NCI-H2081 (cell line): ENCODE data around the gene COX7A1.

ENCODE experiments used
- DNase-seq, 2 experiments: peaks; one replicate each; lab custom pipeline; 2025; lab: John Stamatoyannopoulos, UW

Gene COX7A1

DNA sequence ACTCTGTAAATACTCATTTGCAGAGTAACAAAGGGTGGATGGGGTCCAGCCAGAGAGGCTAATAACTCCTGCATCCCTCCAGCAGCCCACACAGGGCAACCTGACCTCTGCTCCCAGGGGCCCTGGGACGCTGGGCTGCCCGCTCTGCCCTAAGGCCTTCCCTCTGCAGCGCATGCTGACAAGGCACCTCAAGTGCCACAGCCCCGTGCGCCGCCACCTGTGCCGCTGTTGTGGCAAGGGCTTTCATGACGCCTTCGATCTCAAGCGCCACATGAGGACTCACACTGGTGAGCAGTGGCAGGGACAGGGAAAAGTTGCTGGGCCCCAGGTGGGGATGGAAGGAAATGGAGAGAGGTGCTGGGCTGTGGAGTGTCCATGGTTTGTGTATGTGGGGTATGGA is 39.6 kb downstream of the COX7A1 start:
- DNase-seq, result no peak

DNA sequence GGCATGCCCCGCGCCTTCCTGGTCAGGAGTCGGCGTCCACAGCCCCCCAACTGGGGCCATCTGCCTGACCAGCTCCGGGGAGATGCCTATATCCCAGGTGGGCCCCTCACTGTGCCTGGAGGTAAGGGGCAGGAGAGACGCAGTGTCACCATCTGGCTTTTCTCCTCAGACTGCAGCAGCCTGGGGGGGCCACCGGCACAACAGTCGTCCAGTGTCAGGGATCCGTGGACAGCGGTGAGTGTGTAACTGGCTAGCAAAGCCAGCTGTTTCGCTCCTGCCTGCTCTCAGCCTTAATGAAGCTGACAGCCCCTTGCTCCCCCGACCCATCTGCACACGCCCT is 41.1 kb downstream of the COX7A1 start:
- no peak for DNase-seq

DNA sequence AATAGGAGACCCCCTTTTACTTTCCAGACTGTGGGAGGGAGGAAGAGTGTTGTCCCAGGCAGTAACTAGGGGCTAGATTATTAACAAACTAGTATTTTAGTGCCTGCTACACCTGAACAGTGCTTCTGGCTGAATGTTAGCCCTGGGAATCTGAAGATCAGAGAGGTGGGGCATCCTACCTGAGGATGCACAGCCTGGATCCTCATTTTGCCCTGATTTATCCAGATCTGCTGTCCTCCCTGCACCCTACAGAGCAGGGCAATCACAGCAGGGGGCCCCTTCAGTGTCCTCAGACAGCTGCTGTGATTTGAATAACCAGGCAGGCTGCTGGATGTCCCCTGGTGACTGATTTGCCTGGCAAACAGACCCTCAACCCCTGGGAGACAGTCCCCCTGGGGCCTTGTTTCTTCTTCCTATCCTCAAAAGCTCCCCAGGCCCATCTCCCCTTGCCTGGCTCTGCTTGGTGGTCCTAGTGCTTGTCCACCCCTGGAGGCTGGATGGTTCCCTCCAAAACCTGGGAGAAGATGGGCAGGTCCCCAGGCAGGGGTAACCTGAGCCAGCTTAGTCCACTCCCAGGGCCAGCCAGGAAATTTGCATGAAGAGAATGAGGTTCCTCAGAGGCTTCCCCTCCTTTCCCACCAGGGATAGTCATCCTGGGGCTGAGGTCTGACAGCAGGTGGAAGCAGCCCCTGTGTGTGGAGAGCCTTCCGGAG is 41.6 kb downstream of the COX7A1 start, which contains the start of gene OVOL3:
TSS of gene OVOL3 (plus strand) at position 657 of the 713 bp plus-strand sequence. CDS start 60 bp downstream, outside the sequence.
- no peak for DNase-seq

DNA sequence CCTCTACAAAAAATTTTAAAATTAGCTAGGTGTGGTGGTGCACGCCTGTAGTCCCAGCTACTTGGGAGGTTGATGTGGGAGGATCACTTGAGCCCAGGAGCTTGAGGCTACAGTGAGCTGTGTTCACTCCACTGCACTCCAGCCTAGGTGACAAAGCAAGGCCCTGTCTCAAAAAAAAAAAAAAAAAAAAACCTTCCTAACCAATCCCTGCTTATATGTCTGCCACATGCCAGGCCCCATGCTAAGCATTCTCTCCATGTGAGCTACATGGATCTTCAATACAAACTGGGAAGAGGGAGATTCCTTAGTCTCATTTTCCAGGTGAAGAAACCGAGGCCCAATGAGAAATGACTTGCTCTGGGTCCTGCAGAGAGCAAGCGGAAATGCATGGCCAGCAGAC is 43.6 kb downstream of the COX7A1 start:
- no peak for DNase-seq

DNA sequence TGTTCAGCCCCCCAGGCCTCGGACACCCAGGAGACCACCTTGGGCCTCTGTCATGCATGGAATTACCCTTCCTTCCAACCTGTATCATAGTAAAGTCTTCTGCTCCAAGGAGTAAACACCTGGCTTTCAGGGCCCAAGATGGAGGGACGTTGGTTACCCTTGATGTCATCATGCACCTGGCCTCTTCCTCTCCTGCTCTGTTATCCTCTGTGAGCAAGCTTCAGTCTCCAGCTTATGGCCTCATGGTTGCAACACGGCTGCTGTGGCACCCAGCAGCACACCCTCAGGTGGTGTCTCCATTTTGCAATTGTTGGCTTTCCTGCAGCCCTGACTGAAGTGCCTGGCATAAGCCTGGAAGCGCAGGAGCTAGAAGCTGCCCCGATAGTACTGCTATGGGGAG is 45.3 kb downstream of the COX7A1 start:
- DNase-seq, result no peak

DNA sequence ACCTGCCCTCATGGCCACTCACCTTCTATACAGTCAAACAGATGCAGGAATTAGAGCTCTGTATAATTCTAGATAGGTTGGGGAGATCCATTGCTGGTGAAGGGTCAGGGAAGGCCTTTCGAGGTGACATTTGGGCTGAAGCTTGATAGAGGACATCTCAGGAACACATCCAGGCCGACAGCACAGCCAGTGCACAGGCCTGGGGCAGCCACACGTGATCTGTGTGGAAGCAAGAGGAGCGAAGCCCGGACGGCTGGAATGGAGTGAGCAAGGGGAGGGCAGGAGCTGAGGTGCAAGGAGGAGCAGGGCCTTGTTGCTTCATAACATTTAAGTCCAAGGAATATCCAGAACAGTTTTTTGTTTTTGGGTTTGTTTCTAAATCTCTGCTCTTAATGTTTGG is 45.8 kb downstream of the COX7A1 start:
- no peak for DNase-seq

DNA sequence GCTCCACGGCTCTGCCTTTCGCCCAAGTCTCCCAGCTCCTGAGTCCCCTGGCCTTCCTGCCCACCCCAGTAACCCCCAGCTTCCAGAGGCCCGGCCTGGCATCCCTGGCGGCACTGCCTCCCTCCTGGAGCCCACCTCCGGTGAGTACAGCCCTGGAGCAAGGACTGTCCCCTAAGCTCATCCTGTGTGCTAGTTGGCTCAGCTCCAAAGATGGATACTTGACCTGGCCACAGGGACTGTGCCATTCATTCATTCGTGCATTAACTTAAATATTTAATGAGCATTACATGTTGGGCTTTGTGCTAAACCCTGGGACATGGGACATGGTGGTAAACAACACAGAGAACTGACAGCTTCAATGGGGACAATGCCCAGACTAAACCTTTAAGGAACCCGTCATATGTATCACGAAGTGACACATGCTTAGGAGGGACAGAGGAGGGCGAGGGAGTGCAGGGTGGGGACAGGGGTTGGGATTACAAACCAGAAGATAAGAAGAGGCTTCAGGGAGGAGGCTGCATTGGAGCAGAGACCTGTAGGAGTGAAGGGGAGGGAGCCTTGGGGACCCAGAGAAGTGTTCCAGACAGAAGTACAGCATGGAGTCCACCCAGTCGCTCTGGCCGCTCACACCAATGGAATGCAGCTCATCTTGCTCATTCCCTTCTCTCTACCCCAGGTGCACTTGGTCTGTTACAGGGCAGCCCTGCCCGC is 48.2 kb downstream of the COX7A1 start:
- no peak for DNase-seq

DNA sequence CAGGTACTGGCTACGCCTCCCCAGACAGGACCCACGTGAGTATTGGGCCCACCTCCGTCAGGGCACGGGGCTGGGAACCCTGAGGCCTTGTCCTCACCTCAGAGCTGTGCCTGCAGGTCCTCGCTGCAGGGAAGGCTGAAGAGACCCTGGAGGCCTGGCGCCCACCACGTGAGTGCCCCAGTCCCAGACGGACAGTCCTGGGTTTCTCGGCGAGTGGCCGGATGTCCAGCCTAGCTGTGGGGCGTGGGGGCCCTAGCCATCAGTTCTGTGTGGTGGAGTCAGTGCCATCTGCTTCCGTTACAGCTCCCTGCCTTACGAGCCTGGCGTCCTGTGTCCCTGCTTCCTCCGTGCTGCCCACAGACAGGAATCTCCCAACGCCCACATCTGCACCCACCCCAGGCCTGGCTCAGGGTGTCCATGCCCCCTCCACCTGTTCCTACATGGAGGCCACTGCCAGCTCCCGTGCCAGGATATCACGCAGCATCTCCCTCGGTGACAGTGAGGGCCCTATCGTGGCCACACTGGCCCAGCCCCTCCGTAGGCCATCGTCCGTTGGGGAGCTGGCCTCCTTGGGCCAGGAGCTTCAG is 49.1 kb downstream of the COX7A1 start:
- DNase-seq, result no peak

DNA sequence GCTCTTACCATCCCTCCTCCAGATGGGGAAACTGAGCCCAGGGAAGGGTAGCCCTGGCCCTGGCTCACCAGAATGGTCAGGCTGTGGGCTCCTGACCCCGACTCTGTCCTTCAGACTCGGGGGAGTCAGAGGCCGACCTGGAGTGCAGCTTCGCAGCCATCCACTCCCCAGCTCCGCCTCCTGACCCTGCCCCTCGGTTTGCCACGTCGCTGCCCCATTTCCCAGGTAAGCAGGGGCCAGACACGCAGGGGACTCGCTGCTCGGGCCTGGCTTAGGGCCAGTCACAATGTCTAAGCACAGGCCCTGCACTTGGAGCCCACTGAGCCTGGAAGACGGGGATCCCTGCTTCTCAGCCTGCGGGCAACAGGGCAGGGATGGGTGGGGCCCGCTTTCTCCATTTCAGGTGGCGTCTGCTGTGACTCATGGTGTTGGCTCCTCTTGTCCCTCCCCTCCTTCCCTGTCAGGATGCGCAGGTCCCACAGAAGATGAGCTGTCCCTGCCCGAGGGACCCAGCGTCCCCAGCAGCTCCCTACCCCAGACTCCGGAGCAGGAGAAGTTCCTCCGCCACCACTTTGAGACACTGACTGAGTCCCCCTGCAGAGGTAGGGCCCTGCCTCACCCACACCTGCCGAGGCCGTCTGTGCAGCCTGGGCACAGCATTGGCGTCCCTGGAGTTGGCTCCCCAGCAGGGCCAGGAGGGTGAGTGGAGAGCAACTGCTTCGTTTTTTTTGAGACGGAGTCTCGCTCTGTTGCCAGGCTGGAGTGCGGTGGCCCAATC is 50.5 kb downstream of the COX7A1 start:
- no peak for DNase-seq
